ENCODE measurements around the gene WDR72.

DNA sequence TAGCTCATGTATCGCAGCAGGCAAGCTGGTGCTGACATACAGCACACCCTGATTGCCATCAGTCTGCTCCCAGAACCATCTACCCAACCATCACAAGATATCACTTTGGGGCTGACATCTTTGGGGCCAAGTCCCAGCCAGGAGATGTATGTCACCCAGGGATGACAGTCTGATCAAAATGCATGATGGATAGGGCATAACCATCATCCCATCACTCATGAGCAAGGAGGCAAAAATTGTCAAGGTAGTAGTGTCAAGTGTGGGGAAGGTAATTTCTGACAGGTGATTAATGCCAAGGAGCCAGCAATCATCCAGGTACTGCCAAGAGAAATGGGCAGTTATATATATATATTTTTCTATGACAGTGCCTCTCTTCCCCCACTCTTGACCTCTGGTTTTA, 277.4 kb downstream of the WDR72 start:
- TF ChIP-seq, protein P1, sequence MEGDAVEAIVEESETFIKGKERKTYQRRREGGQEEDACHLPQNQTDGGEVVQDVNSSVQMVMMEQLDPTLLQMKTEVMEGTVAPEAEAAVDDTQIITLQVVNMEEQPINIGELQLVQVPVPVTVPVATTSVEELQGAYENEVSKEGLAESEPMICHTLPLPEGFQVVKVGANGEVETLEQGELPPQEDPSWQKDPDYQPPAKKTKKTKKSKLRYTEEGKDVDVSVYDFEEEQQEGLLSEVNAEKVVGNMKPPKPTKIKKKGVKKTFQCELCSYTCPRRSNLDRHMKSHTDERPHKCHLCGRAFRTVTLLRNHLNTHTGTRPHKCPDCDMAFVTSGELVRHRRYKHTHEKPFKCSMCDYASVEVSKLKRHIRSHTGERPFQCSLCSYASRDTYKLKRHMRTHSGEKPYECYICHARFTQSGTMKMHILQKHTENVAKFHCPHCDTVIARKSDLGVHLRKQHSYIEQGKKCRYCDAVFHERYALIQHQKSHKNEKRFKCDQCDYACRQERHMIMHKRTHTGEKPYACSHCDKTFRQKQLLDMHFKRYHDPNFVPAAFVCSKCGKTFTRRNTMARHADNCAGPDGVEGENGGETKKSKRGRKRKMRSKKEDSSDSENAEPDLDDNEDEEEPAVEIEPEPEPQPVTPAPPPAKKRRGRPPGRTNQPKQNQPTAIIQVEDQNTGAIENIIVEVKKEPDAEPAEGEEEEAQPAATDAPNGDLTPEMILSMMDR (IDR thresholded peaks at IDR 0.05) = no peak
- TF ChIP-seq POLR2A (IDR thresholded peaks at IDR 0.05) = no peak

Data from testis (tissue), 2 donors.